Common myeloid progenitor, CD34-positive (primary cell): Measurements from ENCODE around the gene FBXO45.
A peak's percentile ranks its signal among the peaks of the same experiment; 100 is the strongest.
"Not testable (repeated sequence)": the region's sequence is repeated elsewhere in the genome, so short reads cannot be mapped to it uniquely, and the experiment has no call there.

Experiments
- CTCF ChIA-PET: fragments of 350-600 bp; sonication (Branson Sonifier 250); formaldehyde crosslinking; loops from one replicate; lab custom pipeline; 2021; ENCODE audit warnings: antibody characterized with exemption; lab: Charles Lee
- POLR2A ChIA-PET: fragments of 350-600 bp; sonication (Branson Sonifier 250); formaldehyde crosslinking; loops from one replicate; lab custom pipeline; 2021; ENCODE audit warnings: antibody characterized with exemption; lab: Charles Lee
- DNase-seq, 3 donors: peaks; one replicate each; pipeline versions ENCODE4 v3.0.0 to v3.0.0-alpha.2; 2013
- H3K27ac ChIP-seq, 2 experiments: 1 replicate in 1 of 2; 2 replicates in 1 of 2; pipeline ENCODE4 v1.7.0; 2013; ENCODE audit warnings: inconsistent platforms in 2 of 2, low read length in 2 of 2, mild to moderate bottlenecking in 2 of 2, low read depth in 1 of 2, moderate library complexity in 1 of 2; ENCODE audit not compliant: severe bottlenecking in 2 of 2, insufficient read depth in 1 of 2, poor library complexity in 1 of 2
- H3K27me3 ChIP-seq, 5 experiments: replicated peaks in 2 of 5; 1 replicate in 3 of 5; 2 replicates in 2 of 5; pipeline versions ENCODE4 v1.6.1 to v1.7.0; 2013; ENCODE audit warnings: low read length in 4 of 5, mild to moderate bottlenecking in 2 of 5, moderate library complexity in 2 of 5, inconsistent platforms in 1 of 5; ENCODE audit not compliant: insufficient read depth in 5 of 5, control insufficient read depth in 4 of 5
- H3K36me3 ChIP-seq, 4 experiments: 1 replicate in 2 of 4; 2 replicates in 2 of 4; pipeline versions ENCODE4 v1.6.1 to v1.7.0; 2013; ENCODE audit warnings: low read length in 3 of 4, control low read depth in 1 of 4, mild to moderate bottlenecking in 1 of 4; ENCODE audit not compliant: control insufficient read depth in 4 of 4, insufficient read depth in 4 of 4
- H3K4me1 ChIP-seq, 4 experiments: 1 replicate in 3 of 4; 2 replicates in 1 of 4; pipeline versions ENCODE4 v1.6.1 to v1.7.1; 2013; ENCODE audit warnings: low read length in 3 of 4, mild to moderate bottlenecking in 3 of 4, control low read depth in 1 of 4, inconsistent platforms in 1 of 4, moderate library complexity in 1 of 4; ENCODE audit not compliant: control insufficient read depth in 4 of 4, insufficient read depth in 4 of 4; ENCODE audit errors: control extremely low read depth in 1 of 4
- H3K4me3 ChIP-seq, 7 experiments: 1 replicate in 4 of 7; 2 replicates in 3 of 7; pipeline versions ENCODE4 v1.5.1 to v1.7.0; 2013; ENCODE audit warnings: mild to moderate bottlenecking in 7 of 7, low read length in 6 of 7, moderate library complexity in 6 of 7, inconsistent platforms in 2 of 7, low read depth in 2 of 7, control low read depth in 1 of 7; ENCODE audit not compliant: insufficient read depth in 4 of 7, control insufficient read depth in 1 of 7; ENCODE audit errors: extremely low read depth in 1 of 7
- H3K9me3 ChIP-seq, 5 experiments: 1 replicate in 4 of 5; 2 replicates in 1 of 5; pipeline versions ENCODE4 v1.6.1 to v1.7.1; 2013; ENCODE audit warnings: low read length in 4 of 5, mild to moderate bottlenecking in 2 of 5, inconsistent platforms in 1 of 5, low read depth in 1 of 5, moderate library complexity in 1 of 5; ENCODE audit not compliant: control insufficient read depth in 4 of 5, insufficient read depth in 2 of 5; ENCODE audit errors: control extremely low read depth in 1 of 5
- WGBS: methylation state at CpG from one replicate; pipeline ENCODE4 v1.1.5; 2013; ENCODE audit not compliant: insufficient coverage; 5-methylcytosine and 5-hydroxymethylcytosine counted together

FBXO45 gene

DNA sequence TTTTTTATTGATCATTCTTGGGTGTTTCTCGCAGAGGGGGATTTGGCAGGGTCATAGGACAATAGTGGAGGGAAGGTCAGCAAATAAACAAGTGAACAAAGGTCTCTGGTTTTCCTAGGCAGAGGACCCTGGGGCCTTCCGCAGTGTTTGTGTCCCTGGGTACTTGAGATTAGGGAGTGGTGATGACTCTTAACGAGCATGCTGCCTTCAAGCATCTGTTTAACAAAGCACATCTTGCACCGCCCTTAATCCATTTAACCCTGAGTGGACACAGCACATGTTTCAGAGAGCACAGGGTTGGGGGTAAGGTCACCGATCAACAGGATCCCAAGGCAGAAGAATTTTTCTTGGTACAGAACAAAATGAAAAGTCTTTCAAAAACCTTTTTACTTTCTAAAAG lies 51.2 kb downstream of the FBXO45 start:
- H3K36me3 ChIP-seq, DNase-seq, H3K4me3 ChIP-seq, H3K27me3 ChIP-seq, H3K9me3 ChIP-seq: not testable (repeated sequence)
- WGBS = no CpG with 5 or more reads among the region's 5 CpGs
- ChIA-PET POLR2A (interaction anchor here (1.2 to 2.4 kb wide), 3 partner anchors 8 to 14 kb away, joined by 4 to 16 read pairs (median 5); no protein-coding TSS in a partner anchor), CTCF (interaction anchor here (3.2 to 3.9 kb wide), 2 partner anchors 10 to 11 kb away, joined by 14 to 24 read pairs; no protein-coding TSS in a partner anchor)
- Histone ChIP-seq H3K4me1 (peaks cover 19 to 74% (median 63%) of the 10 kb centered on the region in 4 experiments), H3K27ac (peak overlapping the region; percentile 50 to 71)

DNA sequence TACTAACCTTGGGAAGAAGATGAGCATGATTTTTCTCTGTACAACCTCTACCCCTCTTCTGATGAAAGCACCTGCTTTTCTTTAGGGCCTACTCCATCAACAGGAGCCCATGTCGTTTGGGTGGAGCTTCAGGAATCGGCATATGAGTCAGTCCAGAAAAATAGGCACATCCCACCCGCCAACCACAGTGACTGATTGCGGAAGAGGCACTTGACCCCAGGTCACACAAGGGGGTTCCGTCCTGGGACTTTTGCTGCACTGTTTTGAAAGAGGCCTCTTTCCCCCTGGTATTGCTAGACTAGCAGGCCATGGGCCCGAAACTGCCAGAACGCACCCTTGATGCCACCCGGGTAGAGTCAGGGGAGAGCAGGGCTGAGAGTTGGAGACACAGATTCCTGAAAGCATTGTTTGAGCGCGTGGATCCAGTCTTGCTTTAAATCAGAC lies 51.7 kb downstream of the FBXO45 start:
- peak overlapping the region in 3 of 7 experiments; percentile 2 to 25 (median 24) for H3K4me3 ChIP-seq
- CTCF ChIA-PET = interaction anchor here (1.3 to 3.9 kb wide), 4 partner anchors 10 to 57 kb away, joined by 4 to 24 read pairs (median 9); no protein-coding TSS in a partner anchor
- peak overlapping the region; percentile 50 to 71 for H3K27ac ChIP-seq
- H3K36me3 ChIP-seq = no peaks in the 10 kb centered on the region
- DNase-seq = peak; percentile 50 to 92 (median 86)
- WGBS = 37% methylated on average over 10 of the region's 10 CpGs
- peaks cover 25 to 80% (median 69%) of the 10 kb centered on the region in 4 experiments for H3K4me1 ChIP-seq
- H3K9me3 ChIP-seq = no peaks in the 10 kb centered on the region
- POLR2A ChIA-PET = interaction anchor here (1.2 to 2.4 kb wide), 3 partner anchors 8 to 14 kb away, joined by 4 to 16 read pairs (median 5); no protein-coding TSS in a partner anchor
- H3K27me3 ChIP-seq = no peaks in the 10 kb centered on the region

DNA sequence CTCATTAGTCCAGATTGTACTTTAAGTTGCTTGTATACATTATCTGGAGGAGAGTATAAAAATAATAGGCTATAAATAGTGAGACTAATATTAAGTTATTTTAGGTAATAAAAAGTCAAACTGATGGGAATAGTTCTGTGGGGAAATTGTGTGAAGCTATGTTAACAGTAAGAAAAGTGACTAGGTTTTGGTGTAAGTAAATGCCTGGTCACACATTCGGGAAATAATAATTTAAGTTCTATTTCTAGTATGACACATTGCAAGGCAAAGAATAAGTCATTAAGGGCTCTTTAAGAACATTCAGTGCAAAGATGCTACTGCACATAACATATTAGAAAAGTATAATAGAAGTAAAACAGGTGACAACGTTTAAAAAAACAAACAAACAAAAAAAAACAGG lies 52.2 kb downstream of the FBXO45 start:
- ChIA-PET CTCF (interaction anchor here (1.3 to 3.9 kb wide), 4 partner anchors 10 to 56 kb away, joined by 4 to 24 read pairs (median 9); no protein-coding TSS in a partner anchor), POLR2A (interaction anchor here (1.2 to 2.4 kb wide), 2 partner anchors 9 to 11 kb away, joined by 5 to 16 read pairs; no protein-coding TSS in a partner anchor)
- Histone ChIP-seq H3K9me3 (no peaks in the 10 kb centered on the region), H3K36me3 (no peaks in the 10 kb centered on the region), H3K4me3 (peak overlapping the region in 1 of 7 experiments; percentile 25), H3K27ac (peak overlapping the region; percentile 50 to 71), H3K4me1 (peaks cover 25 to 85% (median 74%) of the 10 kb centered on the region in 4 experiments), H3K27me3 (no peaks in the 10 kb centered on the region)
- 100% methylated on average over 1 of the region's 2 CpGs for WGBS
- DNase-seq = no peak

DNA sequence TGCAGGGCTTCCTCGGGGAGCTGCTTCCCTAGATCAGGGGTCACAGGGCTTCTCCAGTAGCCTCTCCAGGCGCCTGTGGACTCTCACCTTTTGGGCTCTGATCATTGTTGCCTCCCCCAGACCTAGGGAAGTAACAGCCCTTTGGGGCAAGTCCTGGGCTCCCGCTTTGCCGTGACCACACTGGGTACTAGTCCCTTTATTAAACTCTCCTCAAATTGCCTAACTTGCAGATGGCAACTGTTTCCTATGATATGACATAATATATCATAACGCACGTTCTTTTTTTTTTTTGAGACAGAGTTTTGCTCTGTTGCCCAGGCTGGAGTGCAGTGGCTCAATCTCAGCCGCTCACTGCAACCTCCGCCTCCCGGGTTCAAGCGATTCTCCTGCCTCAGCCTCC lies 53.2 kb downstream of the FBXO45 start:
- WGBS = 80% methylated on average over 5 of the region's 10 CpGs
- ChIA-PET POLR2A (interaction anchor here (0.6 kb wide), 1 partner anchor 17 kb away, joined by 3 read pairs; no protein-coding TSS in a partner anchor), CTCF (interaction anchor here (0.9 to 3.9 kb wide), 6 partner anchors 9 to 55 kb away, joined by 3 to 24 read pairs (median 4); no protein-coding TSS in a partner anchor)
- no peak overlapping the region for H3K27ac ChIP-seq
- H3K4me3 ChIP-seq = no peak overlapping the region
- no peaks in the 10 kb centered on the region for H3K36me3 ChIP-seq
- H3K9me3 ChIP-seq = no peaks in the 10 kb centered on the region
- H3K27me3 ChIP-seq = no peaks in the 10 kb centered on the region
- peaks cover 28 to 83% (median 71%) of the 10 kb centered on the region in 4 experiments for H3K4me1 ChIP-seq
- no peak for DNase-seq

DNA sequence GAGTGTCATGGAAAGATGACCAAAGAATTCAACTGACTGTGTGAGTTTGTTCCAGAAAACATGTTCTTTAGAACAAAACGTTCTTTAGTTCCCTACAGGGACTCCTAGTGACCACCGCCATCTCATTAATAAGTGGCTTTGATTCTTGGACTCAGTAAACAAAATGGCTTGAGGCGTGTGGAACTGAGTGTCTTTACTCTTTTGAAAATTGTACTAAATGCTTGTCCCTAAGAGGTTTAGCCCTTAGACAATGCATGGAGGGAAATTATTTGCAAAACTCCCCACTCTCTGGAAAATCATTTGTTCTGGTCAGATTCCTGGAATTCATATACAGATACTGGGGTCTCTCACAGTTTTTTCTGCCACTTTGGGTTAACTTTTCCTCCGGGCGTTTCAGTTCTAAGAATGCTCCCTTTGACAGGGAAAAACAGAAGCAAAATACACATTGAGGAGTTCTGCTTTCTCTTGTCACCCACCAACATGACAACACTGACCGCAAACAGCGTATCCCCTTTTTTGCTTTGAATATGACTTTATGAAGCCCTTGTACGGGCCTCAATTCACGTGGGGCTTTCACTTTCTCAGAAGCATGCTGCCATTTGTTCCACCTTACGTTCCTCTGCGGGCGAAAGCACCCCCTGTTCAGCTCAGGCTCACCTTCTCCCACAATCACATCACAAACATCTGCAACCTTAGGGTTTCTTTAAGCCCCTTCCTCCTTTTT lies 55.8 kb downstream of the FBXO45 start:
- H3K36me3 ChIP-seq = no peaks in the 10 kb centered on the region
- H3K9me3 ChIP-seq = no peaks in the 10 kb centered on the region
- H3K27ac ChIP-seq = peak overlapping the region; percentile 25 to 79
- ChIA-PET CTCF (interaction anchor here (1.4 kb wide), 2 partner anchors 10 to 12 kb away, joined by 3 to 4 read pairs; no protein-coding TSS in a partner anchor), POLR2A (no interaction called here)
- no peaks in the 10 kb centered on the region for H3K27me3 ChIP-seq
- 20% methylated on average over 10 of the region's 12 CpGs for WGBS
- peaks cover 24 to 84% (median 69%) of the 10 kb centered on the region in 4 experiments for H3K4me1 ChIP-seq
- peak overlapping the region in 6 of 7 experiments; percentile 20 to 65 (median 42) for H3K4me3 ChIP-seq
- DNase-seq = peak; percentile 82 to 96 (median 94)

DNA sequence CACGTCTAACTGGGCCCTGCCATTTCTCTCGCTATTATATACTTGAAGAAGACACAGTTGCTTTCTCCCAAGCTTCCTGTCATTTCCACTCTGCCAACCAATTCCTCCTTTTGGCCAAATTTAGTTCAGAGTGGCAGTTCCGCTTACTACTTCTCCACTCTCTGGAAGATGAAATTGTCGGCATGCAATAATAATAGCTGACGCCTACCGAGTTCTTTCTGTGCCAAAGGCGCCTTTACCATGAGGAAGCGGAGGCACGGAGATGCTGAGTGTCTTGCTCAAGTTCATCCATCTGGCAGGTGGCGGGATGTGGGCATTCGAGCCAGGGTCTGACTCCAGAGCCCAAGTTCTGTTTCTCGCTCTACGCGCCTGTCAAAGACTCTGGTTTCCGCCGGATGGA lies 56.4 kb downstream of the FBXO45 start:
- WGBS = 89% methylated on average over 15 of the region's 16 CpGs
- no peaks in the 10 kb centered on the region for H3K27me3 ChIP-seq
- peak in 2 of 3 donors; percentile 53 to 57 for DNase-seq
- ChIA-PET POLR2A (no interaction called here), CTCF (interaction anchor here (1.0 to 1.4 kb wide), 3 partner anchors 10 to 38 kb away, joined by 3 to 4 read pairs (median 3); no protein-coding TSS in a partner anchor)
- H3K9me3 ChIP-seq = no peaks in the 10 kb centered on the region
- H3K4me3 ChIP-seq = peak overlapping the region in 6 of 7 experiments; percentile 20 to 65 (median 42)
- H3K36me3 ChIP-seq = no peaks in the 10 kb centered on the region
- peak overlapping the region; percentile 25 to 79 for H3K27ac ChIP-seq
- peaks cover 25 to 87% (median 71%) of the 10 kb centered on the region in 4 experiments for H3K4me1 ChIP-seq
